IPS-20b (cell line): ENCODE measurements around the gene SKI.

Source experiments
- H3K27ac ChIP-seq: one replicate; pipeline ENCODE4 v1.5.1; 2013; ENCODE audit warnings: low read length
- H3K27me3 ChIP-seq: 2 replicates; pipeline ENCODE4 v1.6.1; 2013; ENCODE audit warnings: mild to moderate bottlenecking, low read length, inconsistent platforms; ENCODE audit not compliant: insufficient read depth
- H3K36me3 ChIP-seq: 2 replicates; pipeline ENCODE4 v1.6.1; 2013; ENCODE audit warnings: low read depth, mild to moderate bottlenecking, inconsistent platforms, low read length, moderate library complexity; ENCODE audit not compliant: insufficient read depth
- H3K4me1 ChIP-seq: 2 replicates; pipeline ENCODE4 v1.6.1; 2013; ENCODE audit warnings: mild to moderate bottlenecking, control low read depth, inconsistent platforms, low read length, moderate library complexity; ENCODE audit not compliant: insufficient read depth
- H3K4me3 ChIP-seq: 2 replicates; pipeline ENCODE4 v1.5.1; 2013; ENCODE audit warnings: mild to moderate bottlenecking, low read length, inconsistent platforms
- H3K9ac ChIP-seq: 2 replicates; pipeline ENCODE4 v1.6.1; 2013; ENCODE audit warnings: low read depth, mild to moderate bottlenecking, inconsistent platforms, low read length, moderate library complexity
- H3K9me3 ChIP-seq: 2 replicates; pipeline ENCODE4 v1.6.1; 2013; ENCODE audit warnings: mild to moderate bottlenecking, low read depth, low read length, inconsistent platforms; ENCODE audit not compliant: insufficient read depth

The SKI gene

DNA sequence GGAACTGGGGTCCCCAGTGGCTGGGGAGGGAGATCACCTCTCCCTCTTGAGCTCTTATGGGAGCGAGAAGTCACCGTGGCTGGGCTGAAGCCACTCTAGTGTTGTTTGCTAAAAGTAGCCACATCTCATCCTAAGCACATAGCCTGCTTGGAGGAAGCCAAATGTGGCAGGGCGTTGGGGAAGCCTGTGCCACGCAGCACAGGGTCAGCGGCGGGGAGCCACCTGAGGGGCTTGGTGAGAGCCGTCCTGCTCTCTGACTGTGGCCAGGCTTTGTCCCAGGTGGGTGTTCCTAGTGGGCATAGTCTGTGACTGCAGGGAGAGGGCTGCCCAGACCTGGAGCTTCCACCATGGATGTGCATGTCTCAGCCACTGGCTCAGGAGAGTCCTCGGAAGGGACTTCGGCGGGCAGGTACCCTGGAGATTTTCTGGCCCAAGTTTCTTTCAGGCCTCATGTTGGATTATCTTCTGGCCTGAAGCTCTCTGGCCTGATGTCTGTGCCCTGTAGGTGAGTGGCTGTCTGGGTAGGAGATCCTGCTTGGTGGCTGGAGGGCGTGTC, 124.3 kb downstream of the SKI start:
- no peaks in the 10 kb centered on the region for H3K27me3 ChIP-seq
- no peak overlapping the region for H3K9ac ChIP-seq
- H3K27ac ChIP-seq = no peak overlapping the region
- H3K36me3 ChIP-seq = no peaks in the 10 kb centered on the region
- H3K4me3 ChIP-seq = no peak overlapping the region
- no peaks in the 10 kb centered on the region for H3K4me1 ChIP-seq
- no peaks in the 10 kb centered on the region for H3K9me3 ChIP-seq

DNA sequence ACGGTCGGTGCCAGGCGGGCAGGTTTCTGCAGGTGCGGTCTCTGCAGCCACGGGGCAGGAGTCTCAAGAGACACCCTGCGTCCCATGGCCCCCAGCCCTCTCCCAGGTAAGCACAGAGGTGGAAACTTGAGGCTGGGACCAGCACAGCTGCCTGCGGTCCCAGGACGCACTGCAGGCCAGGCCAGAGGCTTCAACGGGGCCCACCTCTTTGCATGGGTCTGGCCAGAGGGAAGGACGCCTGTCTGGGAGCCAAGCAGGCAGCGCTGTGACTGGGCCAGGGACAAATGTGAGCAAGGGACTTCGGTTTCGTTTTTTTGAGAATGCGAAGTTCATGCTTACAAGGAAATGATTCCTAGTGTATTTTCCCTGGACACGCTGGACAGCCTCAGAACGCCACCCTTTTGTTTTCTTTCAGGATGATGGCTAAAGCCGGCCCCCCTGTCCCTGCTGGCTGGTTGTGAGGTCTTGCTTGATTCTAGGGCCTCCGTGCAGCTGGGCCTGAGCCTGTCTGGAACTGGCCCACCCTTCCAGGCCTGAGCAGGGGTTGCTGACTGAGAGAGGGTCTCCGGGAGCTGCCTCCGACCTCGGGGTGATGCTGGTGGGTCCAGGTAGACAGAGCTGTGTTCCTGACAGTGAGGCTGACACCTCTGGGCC, 124.9 kb downstream of the SKI start:
- no peaks in the 10 kb centered on the region for H3K4me1 ChIP-seq
- H3K4me3 ChIP-seq = no peak overlapping the region
- H3K27ac ChIP-seq = no peak overlapping the region
- H3K9ac ChIP-seq = no peak overlapping the region
- H3K9me3 ChIP-seq = no peaks in the 10 kb centered on the region
- no peaks in the 10 kb centered on the region for H3K27me3 ChIP-seq
- no peaks in the 10 kb centered on the region for H3K36me3 ChIP-seq

GRCh38 chr1:2353551-2354438, 125.7 kb downstream of the SKI start:
- no peak overlapping the region for H3K27ac ChIP-seq
- no peaks in the 10 kb centered on the region for H3K27me3 ChIP-seq
- H3K36me3 ChIP-seq = no peaks in the 10 kb centered on the region
- H3K9ac ChIP-seq = no peak overlapping the region
- no peak overlapping the region for H3K4me3 ChIP-seq
- H3K9me3 ChIP-seq = no peaks in the 10 kb centered on the region
- H3K4me1 ChIP-seq = no peaks in the 10 kb centered on the region

- Histone ChIP-seq H3K4me1 (no peaks in the 10 kb centered on the region), H3K36me3 (no peaks in the 10 kb centered on the region), H3K27ac (no peak overlapping the region), H3K9me3 (no peaks in the 10 kb centered on the region), H3K9ac (no peak overlapping the region), H3K27me3 (no peaks in the 10 kb centered on the region), H3K4me3 (no peak overlapping the region)
These were observed 126.6 kb downstream of the SKI start for GRCh38 chr1:2354511-2355372.

- H3K4me3 ChIP-seq = no peak overlapping the region
- H3K9ac ChIP-seq = no peak overlapping the region
- H3K27ac ChIP-seq = no peak overlapping the region
- H3K27me3 ChIP-seq = no peaks in the 10 kb centered on the region
- no peaks in the 10 kb centered on the region for H3K9me3 ChIP-seq
- H3K4me1 ChIP-seq = no peaks in the 10 kb centered on the region
- no peaks in the 10 kb centered on the region for H3K36me3 ChIP-seq
These were observed 127.5 kb downstream of the SKI start for GRCh38 chr1:2355373-2356261.

DNA sequence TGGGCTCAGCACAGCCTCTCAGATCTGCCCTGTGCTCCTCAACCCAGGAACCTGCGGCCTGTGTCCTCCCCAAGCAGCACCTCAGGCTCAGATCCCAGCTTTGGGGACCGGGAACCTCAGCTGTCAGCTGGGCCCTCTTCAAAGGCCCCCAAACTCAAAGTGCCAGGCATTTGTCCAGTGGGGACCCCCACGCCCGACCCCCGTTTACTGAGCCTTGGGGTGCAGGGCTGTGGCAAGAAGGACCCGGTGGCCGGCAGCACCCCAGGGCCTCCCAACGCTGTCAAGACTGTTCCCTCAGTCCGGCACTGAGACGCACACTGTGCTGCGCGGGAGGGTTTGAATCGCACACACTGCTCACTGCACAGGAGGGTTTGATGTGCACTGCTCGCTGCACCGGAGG, 128.3 kb downstream of the SKI start:
- Histone ChIP-seq H3K36me3 (no peaks in the 10 kb centered on the region), H3K4me3 (no peak overlapping the region), H3K27me3 (no peaks in the 10 kb centered on the region), H3K9me3 (no peaks in the 10 kb centered on the region), H3K9ac (no peak overlapping the region), H3K27ac (no peak overlapping the region), H3K4me1 (no peaks in the 10 kb centered on the region)

DNA sequence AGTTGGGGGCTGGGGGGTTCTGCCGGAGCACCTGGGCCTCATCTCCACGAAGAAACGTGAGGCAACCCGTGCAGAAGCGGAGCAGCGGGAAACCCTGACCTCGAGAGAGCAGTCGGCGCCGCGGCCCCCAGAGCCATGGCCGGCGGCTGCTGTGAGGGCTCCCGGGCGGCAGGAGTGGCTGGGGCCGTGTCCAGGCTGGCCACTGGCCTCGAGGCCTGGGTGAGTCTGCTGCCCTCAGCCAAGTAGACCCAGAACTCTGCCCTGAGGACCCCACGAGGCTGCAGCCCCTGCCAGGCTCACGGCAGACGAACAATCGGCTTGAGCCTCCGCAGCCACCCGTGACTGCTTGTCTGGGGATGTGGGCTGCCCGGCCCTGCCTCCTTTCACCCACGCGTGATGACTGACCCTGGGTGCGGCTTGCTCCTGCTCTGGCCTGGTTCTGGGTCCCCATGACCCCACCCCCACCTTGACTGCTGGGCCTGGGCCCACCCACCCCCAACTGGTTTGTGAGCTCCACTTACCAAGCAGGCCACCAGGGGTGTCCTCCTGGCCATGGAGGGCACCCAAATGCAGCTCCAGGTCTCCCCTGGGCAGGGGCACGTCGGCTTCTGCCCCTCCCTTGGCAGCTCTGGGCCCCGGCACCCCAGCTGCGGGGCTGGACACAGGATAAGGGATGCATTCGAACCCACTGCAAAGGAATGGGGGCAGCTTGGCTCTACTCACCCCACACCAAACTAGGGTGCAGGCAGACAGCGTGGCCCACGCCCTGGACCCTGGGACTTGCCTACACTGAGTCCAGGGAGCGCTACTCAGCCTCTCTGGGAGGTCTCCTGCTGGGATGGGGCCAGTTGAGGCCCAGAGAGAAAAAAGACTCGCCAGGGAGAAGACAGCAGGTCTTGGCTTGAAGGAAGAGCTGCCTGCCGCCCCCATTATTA, 129.1 kb downstream of the SKI start:
- no peak overlapping the region for H3K4me3 ChIP-seq
- no peaks in the 10 kb centered on the region for H3K27me3 ChIP-seq
- H3K36me3 ChIP-seq = no peaks in the 10 kb centered on the region
- no peak overlapping the region for H3K9ac ChIP-seq
- no peak overlapping the region for H3K27ac ChIP-seq
- no peaks in the 10 kb centered on the region for H3K4me1 ChIP-seq
- no peaks in the 10 kb centered on the region for H3K9me3 ChIP-seq

DNA sequence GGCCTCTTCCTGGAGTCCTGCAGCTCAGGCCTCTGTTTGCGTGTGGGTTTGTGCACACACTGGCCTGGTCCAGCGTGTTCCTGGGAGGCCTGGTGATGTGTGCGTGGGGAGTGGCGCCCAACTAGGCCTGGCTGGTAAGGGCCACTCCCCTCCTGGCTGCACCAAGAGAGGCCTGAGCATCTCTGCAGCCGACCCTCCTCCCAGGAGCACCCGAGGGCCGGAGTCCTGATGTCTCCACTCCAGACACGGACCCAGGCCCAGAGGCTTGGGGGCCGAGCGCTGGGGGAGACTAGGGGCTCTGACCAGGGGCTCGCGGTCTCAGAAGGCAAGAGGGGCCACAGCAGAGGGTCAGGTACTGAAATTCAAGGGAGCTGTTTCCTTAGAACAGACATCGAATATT, 130.0 kb downstream of the SKI start:
- H3K4me1 ChIP-seq = no peaks in the 10 kb centered on the region
- no peak overlapping the region for H3K9ac ChIP-seq
- H3K27me3 ChIP-seq = no peaks in the 10 kb centered on the region
- H3K9me3 ChIP-seq = no peaks in the 10 kb centered on the region
- H3K36me3 ChIP-seq = no peaks in the 10 kb centered on the region
- no peak overlapping the region for H3K27ac ChIP-seq
- no peak overlapping the region for H3K4me3 ChIP-seq

DNA sequence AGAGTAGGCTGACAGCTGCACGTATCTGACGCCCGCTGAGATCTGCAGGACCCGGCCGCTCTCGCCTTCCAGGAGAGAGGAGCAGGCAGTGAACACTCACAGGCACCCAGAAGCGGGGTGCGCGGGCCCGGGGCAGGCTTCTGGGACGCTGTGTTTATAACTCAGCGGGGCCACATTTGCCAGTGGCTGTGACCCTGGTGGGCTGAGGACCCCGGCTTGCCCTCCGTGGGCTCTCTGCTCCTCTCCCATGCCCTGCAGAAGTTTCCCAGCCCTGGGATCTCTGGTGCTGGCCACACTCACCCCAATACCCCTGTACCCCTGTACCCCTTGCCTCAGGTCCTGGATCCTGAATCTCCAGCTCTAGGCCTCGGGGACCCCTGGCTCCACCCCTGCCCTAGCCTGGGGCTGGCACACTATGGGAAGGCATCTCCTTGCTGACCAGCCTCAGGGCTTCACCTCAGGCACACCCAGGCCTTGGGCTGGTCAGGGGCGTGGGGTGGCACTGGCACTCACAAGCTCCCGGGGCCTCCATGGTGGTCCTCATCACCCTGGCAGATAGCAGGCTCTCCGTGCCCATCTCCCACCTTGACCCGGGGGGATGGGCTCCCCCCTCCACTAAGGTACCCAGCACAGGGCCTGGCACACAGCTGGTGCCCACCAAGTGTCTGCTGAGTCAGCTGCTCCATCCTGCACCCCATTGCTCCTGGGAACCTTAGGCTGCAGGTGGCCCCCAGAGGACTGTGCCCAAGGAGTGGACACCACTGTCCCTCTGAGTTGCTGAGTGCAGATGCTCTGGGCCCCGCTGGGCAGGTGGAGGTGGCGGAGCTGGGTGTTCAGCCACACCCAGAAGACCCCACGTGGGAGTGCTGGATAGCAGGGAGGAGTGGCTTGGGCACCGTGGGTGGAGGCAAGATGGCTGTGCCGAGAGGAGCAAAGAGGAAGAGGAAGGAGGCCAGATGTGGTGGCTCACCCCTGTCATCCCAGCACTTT, 130.8 kb downstream of the SKI start:
- Histone ChIP-seq H3K36me3 (no peaks in the 10 kb centered on the region), H3K4me3 (no peak overlapping the region), H3K9me3 (no peaks in the 10 kb centered on the region), H3K27me3 (no peaks in the 10 kb centered on the region), H3K9ac (no peak overlapping the region), H3K4me1 (no peaks in the 10 kb centered on the region), H3K27ac (no peak overlapping the region)
